RKO (cell line): ENCODE measurements around the gene DOK7.

Experiments
- DNase-seq: peaks from one replicate; pipeline ENCODE4 v3.0.0-alpha.2; 2016; ENCODE audit warnings: low spot score

The DOK7 gene

GRCh38 chr4:3475041-3475712, 12.1 kb downstream of the DOK7 start:
- DNase-seq: no peak

GRCh38 chr4:3475713-3476260, 12.7 kb downstream of the DOK7 start:
- no peak for DNase-seq

- no peak for DNase-seq
These were observed 13.2 kb downstream of the DOK7 start for GRCh38 chr4:3476341-3476747.

- DNase-seq: no peak
These were observed 14.0 kb downstream of the DOK7 start for GRCh38 chr4:3476936-3477749.

GRCh38 chr4:3477750-3478430, 14.8 kb downstream of the DOK7 start:
- no peak for DNase-seq

GRCh38 chr4:3478446-3479357, 15.6 kb downstream of the DOK7 start:
- DNase-seq: no peak

GRCh38 chr4:3479358-3480101, 16.4 kb downstream of the DOK7 start:
- DNase-seq: no peak

- DNase-seq: peak; percentile 65
These were observed 17.5 kb downstream of the DOK7 start for GRCh38 chr4:3480528-3481112.

GRCh38 chr4:3481113-3481531, 18.0 kb downstream of the DOK7 start:
- DNase-seq: no peak

- no peak for DNase-seq
These were observed 18.8 kb downstream of the DOK7 start for GRCh38 chr4:3481783-3482393.

GRCh38 chr4:3482707-3483106, 19.6 kb downstream of the DOK7 start:
- DNase-seq: no peak

- DNase-seq: no peak
These were observed 20.4 kb downstream of the DOK7 start for GRCh38 chr4:3483471-3483921.

- DNase-seq: no peak
These were observed 21.2 kb downstream of the DOK7 start for GRCh38 chr4:3484057-3484973.

- DNase-seq: no peak
These were observed 22.1 kb downstream of the DOK7 start for GRCh38 chr4:3485011-3485791.

GRCh38 chr4:3485886-3486540, 22.9 kb downstream of the DOK7 start:
- no peak for DNase-seq

- DNase-seq: no peak
These were observed 23.7 kb downstream of the DOK7 start for GRCh38 chr4:3486541-3487540.
